ENCODE measurements around the gene WDR31.

WDR31 gene

DNA sequence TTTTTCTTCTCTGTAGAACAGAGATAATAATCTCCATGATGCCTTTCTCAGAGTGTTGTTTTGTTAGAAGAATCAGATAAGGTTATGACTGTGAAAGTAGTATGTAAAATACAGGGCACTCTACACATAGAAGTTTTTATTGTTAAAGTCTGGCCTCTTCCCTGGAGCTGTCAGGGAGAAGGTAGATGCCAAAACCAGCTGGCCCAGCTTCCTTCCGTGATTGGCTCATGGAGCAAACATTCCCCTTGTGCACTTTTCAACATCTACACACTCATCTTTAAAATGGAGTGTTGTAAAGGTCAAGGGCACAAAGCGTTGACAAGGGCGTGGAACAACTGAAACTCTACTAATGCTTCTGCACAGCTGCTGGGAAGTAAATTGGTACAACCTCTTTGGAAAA, 29.5 kb downstream of the WDR31 start:
- WGBS (ENCODE audit: insufficient coverage, insufficient read length) = no CpG with 5 or more reads among the region's 3 CpGs
- no peaks in the 10 kb centered on the region for H3K36me3 ChIP-seq (ENCODE audit: control insufficient read depth, insufficient read depth, low read length)
- H3K27me3 ChIP-seq (ENCODE audit: control insufficient read depth, insufficient read depth, low read length) = no peaks in the 10 kb centered on the region
- no peak overlapping the region for H3K4me3 ChIP-seq (ENCODE audit: low read length)
- no peaks in the 10 kb centered on the region for H3K4me1 ChIP-seq (ENCODE audit: control insufficient read depth, insufficient read depth, low read length)
- no peak for DNase-seq (ENCODE audit: low read depth, low spot score)
- no peaks in the 10 kb centered on the region for H3K9me3 ChIP-seq (ENCODE audit: control insufficient read depth, insufficient read depth, low read length)
- no peak overlapping the region for H3K27ac ChIP-seq (ENCODE audit: low read length)

DNA sequence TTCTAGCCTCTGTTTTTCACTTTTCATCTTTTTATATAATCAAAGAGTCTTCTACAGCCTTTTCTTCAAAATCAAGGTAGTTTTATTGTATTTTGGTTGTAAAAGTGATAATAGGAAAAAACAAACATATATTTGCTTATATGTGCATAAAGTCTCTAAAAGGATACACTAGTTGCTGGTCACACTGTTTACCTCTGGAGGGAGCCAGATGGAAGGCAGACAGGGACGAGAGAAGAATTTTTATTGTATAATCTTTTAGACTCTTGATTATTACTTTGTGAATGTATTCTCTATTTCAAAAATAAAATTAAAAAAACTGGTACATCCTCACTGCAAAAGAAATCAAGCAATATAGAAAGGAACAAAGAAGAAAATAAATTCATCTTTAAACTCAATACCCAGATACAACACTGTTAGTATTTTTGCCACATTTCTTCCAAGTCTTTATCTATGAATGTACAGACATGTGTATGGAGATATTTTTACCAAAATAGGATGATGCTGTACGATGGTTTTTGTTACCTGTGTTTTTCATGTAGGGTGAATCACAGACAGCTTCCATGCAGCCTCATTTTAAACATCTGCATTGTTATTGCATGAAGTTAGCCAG, 30.8 kb downstream of the WDR31 start:
- no CpG with 5 or more reads among the region's 2 CpGs for WGBS (ENCODE audit: insufficient coverage, insufficient read length)
- Histone ChIP-seq H3K27ac (ENCODE audit: low read length) (no peak overlapping the region), H3K36me3 (ENCODE audit: control insufficient read depth, insufficient read depth, low read length) (no peaks in the 10 kb centered on the region), H3K27me3 (ENCODE audit: control insufficient read depth, insufficient read depth, low read length) (no peaks in the 10 kb centered on the region), H3K4me1 (ENCODE audit: control insufficient read depth, insufficient read depth, low read length) (no peaks in the 10 kb centered on the region), H3K9me3 (ENCODE audit: control insufficient read depth, insufficient read depth, low read length) (no peaks in the 10 kb centered on the region), H3K4me3 (ENCODE audit: low read length) (no peak overlapping the region)
- no peak for DNase-seq (ENCODE audit: low read depth, low spot score)

DNA sequence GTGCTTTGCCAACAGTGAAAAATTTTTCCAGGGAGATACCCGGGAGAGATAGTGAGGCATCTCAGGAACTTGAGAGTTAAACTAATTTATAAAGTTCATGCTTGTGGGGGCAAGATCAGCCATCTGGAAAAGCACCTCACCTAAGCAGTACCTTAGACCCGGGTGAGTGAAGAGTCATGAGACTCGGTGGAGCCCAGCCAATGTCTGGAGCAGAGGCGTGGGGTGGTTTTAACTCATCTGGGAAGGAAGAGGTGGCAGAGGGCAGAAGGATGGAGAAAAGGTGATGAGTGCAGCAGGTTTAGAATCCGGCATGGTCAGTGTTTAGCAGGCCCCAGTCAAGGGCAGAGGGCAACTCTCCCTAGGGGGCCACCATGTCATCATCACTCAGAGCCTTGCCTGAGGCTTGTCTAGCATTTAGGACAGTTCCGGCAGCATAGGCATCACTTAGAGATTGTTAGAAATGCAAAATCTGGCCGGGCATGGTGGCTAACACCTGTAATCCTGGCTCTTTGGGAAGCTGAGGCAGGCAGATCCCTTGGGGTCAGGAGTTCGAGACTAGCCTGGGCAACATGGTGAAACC, 32.6 kb downstream of the WDR31 start:
- Histone ChIP-seq H3K27ac (ENCODE audit: low read length) (no peak overlapping the region), H3K36me3 (ENCODE audit: control insufficient read depth, insufficient read depth, low read length) (no peaks in the 10 kb centered on the region), H3K4me1 (ENCODE audit: control insufficient read depth, insufficient read depth, low read length) (no peaks in the 10 kb centered on the region), H3K4me3 (ENCODE audit: low read length) (no peak overlapping the region), H3K27me3 (ENCODE audit: control insufficient read depth, insufficient read depth, low read length) (no peaks in the 10 kb centered on the region), H3K9me3 (ENCODE audit: control insufficient read depth, insufficient read depth, low read length) (no peaks in the 10 kb centered on the region)
- WGBS (ENCODE audit: insufficient coverage, insufficient read length) = no CpG with 5 or more reads among the region's 8 CpGs
- no peak for DNase-seq (ENCODE audit: low read depth, low spot score)

DNA sequence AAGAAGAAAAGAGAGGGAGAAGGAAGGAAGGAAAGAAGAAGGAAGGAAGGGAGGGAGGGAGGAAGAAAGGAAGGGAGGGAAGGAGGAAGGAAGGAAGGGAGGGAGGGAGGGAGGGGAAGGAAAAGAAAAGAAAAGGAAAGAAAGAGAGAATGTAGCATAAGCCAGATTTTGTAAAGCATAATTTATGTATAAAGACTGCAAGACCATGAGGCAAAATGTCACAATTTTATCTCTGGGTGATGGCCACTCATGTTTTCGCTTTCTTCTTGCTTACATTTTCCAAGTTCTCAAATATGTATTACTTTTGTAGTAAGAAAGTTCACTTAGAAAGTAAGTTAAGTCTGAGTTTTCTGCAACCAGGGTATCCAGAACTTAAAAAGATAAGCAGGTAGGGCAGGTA, 33.5 kb downstream of the WDR31 start:
- no peak overlapping the region for H3K4me3 ChIP-seq (ENCODE audit: low read length)
- H3K9me3 ChIP-seq (ENCODE audit: control insufficient read depth, insufficient read depth, low read length) = no peaks in the 10 kb centered on the region
- no CpG with 5 or more reads among the region's 1 CpG for WGBS (ENCODE audit: insufficient coverage, insufficient read length)
- no peaks in the 10 kb centered on the region for H3K27me3 ChIP-seq (ENCODE audit: control insufficient read depth, insufficient read depth, low read length)
- H3K4me1 ChIP-seq (ENCODE audit: control insufficient read depth, insufficient read depth, low read length) = no peaks in the 10 kb centered on the region
- no peaks in the 10 kb centered on the region for H3K36me3 ChIP-seq (ENCODE audit: control insufficient read depth, insufficient read depth, low read length)
- H3K27ac ChIP-seq (ENCODE audit: low read length) = no peak overlapping the region
- no peak for DNase-seq (ENCODE audit: low read depth, low spot score)

DNA sequence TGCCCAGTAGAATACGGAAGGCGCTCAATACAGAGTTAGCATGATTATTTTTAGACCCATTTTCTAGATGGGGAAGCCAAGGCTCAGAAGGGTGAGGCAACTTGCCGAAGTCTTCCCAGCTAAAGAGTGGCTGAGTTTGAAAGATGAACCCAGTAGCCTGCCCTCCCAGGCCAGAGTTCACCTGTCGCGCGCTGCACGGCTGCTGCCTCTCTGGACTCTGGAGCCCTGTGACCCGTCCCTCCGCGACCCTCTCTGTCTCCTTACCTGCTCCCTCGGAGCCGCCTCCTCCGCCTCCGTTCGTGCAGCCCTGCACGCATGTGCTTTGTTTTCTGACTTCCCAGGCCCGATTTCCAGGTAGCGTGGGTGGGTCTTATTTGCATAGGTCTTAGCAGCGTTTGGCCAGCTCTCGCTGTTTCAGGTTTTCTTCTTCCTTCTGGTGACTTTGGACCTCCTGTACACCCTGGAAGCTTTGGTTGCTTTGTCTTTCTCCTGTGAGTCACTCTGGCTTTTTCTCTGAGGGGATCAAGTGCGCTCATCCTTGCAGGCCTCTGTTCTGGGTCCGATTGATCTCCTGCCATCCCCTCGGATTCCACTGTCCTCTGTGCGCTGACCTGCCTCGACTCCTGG, 37.2 kb downstream of the WDR31 start, which contains the start of gene RNF183:
Gene RNF183 (minus strand): TSS at position 585 of the 627 bp plus-strand sequence. CDS start 5,192 bp downstream, outside the sequence.
- no peak within 1 kb of the TSS for H3K27ac ChIP-seq (ENCODE audit: low read length)
- no peak within 1 kb of the TSS for H3K4me3 ChIP-seq (ENCODE audit: low read length)
- H3K4me1 ChIP-seq (ENCODE audit: control insufficient read depth, insufficient read depth, low read length) = 0 out of 2 replicates have a peak, but pooled peaks cover 1% of the 10 kb centered on the region
- no peaks in the 10 kb centered on the region for H3K9me3 ChIP-seq (ENCODE audit: control insufficient read depth, insufficient read depth, low read length)
- DNase-seq (ENCODE audit: low read depth, low spot score) = no peak
- no CpG with 5 or more reads among the region's 25 CpGs for WGBS (ENCODE audit: insufficient coverage, insufficient read length)
- H3K27me3 ChIP-seq (ENCODE audit: control insufficient read depth, insufficient read depth, low read length) = no peaks in the 10 kb centered on the region
- H3K36me3 ChIP-seq (ENCODE audit: control insufficient read depth, insufficient read depth, low read length) = no peaks in the 10 kb centered on the region

DNA sequence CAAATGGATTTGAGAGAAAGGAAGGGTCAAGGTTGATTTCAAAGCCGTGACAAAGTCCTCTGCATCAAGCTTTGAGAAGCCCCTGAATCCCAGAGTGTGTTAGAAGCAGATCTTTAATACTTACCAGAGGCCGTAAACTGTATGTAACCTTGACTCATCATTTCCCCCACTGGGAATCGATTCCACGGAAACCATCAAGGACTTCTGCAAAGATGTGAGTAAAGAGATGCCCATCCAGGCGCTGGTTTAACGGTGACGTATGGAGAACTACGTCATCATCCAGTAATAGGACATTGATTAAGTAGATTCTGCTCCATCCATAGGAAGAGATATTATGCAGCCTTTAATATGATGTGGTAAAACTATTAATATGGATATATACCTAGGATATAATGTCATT, 38.5 kb downstream of the WDR31 start:
- Histone ChIP-seq H3K27me3 (ENCODE audit: control insufficient read depth, insufficient read depth, low read length) (no peaks in the 10 kb centered on the region), H3K36me3 (ENCODE audit: control insufficient read depth, insufficient read depth, low read length) (no peaks in the 10 kb centered on the region), H3K4me1 (ENCODE audit: control insufficient read depth, insufficient read depth, low read length) (0 out of 2 replicates have a peak, but pooled peaks cover 1% of the 10 kb centered on the region), H3K27ac (ENCODE audit: low read length) (no peak overlapping the region), H3K9me3 (ENCODE audit: control insufficient read depth, insufficient read depth, low read length) (no peaks in the 10 kb centered on the region), H3K4me3 (ENCODE audit: low read length) (no peak overlapping the region)
- DNase-seq (ENCODE audit: low read depth, low spot score) = no peak
- no CpG with 5 or more reads among the region's 8 CpGs for WGBS (ENCODE audit: insufficient coverage, insufficient read length)

DNA sequence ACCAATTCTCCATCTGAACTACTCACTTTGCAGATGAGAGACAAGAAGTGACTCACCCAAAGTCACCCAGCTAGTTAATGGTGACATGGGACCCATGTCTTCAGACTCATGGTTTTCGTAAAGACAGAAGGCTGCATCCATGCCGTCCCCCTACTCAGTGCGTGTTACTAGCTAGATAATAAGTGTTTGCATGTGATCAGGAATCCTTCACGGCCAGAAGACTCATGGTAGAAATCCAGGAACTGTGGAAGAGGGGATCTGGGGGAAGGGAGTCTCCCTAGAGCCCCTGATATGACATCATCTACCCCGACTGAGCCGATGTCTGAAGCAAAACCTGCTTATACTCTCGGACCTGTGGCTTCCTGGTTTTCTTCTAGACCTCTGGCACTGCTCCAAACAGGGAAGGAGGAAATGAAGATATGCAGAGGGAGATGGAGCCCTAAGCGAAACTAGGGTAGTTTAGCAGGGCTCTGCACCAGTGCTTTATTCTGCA, 40.2 kb downstream of the WDR31 start:
- Histone ChIP-seq H3K36me3 (ENCODE audit: control insufficient read depth, insufficient read depth, low read length) (no peaks in the 10 kb centered on the region), H3K27me3 (ENCODE audit: control insufficient read depth, insufficient read depth, low read length) (no peaks in the 10 kb centered on the region), H3K4me3 (ENCODE audit: low read length) (no peak overlapping the region), H3K9me3 (ENCODE audit: control insufficient read depth, insufficient read depth, low read length) (no peaks in the 10 kb centered on the region), H3K4me1 (ENCODE audit: control insufficient read depth, insufficient read depth, low read length) (0 out of 2 replicates have a peak, but pooled peaks cover 1% of the 10 kb centered on the region), H3K27ac (ENCODE audit: low read length) (no peak overlapping the region)
- DNase-seq (ENCODE audit: low read depth, low spot score) = no peak
- WGBS (ENCODE audit: insufficient coverage, insufficient read length) = no CpG with 5 or more reads among the region's 8 CpGs

DNA sequence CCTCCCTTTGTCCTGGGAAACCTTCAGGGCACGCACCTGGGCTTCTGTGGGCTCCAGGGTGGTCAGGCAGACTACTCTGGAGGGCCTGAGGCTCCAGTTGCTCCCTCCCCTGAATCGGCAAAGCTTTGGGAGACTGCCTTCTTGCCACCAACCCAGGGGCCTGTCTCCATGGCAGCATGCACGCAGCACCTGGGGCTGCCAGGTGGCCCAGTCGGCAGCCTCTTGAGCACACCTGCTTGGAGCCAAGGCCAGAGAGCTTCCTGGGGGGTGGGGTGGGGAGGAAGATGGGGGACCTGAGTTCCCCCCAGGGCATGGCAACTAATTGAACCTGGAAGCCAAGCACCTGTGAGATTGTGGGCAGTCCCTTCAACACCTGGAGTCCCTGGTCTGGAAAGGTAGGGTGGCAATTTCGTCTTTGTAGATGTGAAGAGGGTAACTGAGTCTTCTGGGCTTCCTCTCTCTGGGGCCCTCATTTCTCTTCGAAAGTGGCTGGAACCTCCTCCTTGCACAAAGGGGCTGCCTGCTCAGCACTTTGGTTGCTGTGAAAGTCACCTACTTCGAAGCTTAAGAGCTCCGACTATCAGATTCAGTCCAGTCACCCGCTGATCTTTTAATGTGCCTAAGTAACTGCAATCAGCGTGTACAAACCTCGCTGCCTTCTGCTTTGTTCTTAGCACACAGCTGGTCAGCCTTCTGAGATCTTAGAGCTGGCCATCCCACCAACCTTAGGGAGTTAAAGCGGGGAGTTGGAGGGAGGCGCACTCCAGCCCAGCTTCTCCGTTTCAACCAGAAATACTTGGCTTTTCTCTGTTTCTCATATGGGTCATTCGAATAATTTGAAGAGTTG, 40.9 kb downstream of the WDR31 start:
- no peaks in the 10 kb centered on the region for H3K27me3 ChIP-seq (ENCODE audit: control insufficient read depth, insufficient read depth, low read length)
- H3K4me1 ChIP-seq (ENCODE audit: control insufficient read depth, insufficient read depth, low read length) = 0 out of 2 replicates have a peak, but pooled peaks cover 1% of the 10 kb centered on the region
- no peak overlapping the region for H3K4me3 ChIP-seq (ENCODE audit: low read length)
- no CpG with 5 or more reads among the region's 15 CpGs for WGBS (ENCODE audit: insufficient coverage, insufficient read length)
- no peaks in the 10 kb centered on the region for H3K9me3 ChIP-seq (ENCODE audit: control insufficient read depth, insufficient read depth, low read length)
- DNase-seq (ENCODE audit: low read depth, low spot score) = no peak
- H3K36me3 ChIP-seq (ENCODE audit: control insufficient read depth, insufficient read depth, low read length) = no peaks in the 10 kb centered on the region
- no peak overlapping the region for H3K27ac ChIP-seq (ENCODE audit: low read length)

DNA sequence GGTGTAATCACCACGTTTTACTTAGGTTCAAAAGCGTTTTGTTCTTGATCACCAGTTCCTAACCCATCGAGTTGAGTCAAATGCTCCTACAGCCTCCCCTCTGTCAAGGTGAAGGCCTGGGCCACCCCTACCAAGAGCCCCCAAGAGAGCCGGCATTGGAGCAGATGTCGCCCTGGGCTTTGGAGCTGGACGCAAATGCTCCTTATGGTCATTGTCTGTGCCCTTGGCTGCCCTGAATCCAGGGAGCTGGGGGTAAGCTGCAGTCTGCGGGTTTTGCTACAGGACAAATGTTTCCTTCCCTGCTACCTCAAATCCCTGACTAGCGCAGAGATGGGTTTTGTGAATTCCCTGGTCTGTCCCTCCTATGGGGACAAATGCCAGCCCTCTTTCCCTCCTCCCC, 41.8 kb downstream of the WDR31 start:
- DNase-seq (ENCODE audit: low read depth, low spot score) = no peak
- Histone ChIP-seq H3K36me3 (ENCODE audit: control insufficient read depth, insufficient read depth, low read length) (no peaks in the 10 kb centered on the region; the same call in 1 of the 2 replicates), H3K9me3 (ENCODE audit: control insufficient read depth, insufficient read depth, low read length) (no peaks in the 10 kb centered on the region), H3K4me3 (ENCODE audit: low read length) (no peak overlapping the region), H3K27me3 (ENCODE audit: control insufficient read depth, insufficient read depth, low read length) (no peaks in the 10 kb centered on the region), H3K4me1 (ENCODE audit: control insufficient read depth, insufficient read depth, low read length) (0 out of 2 replicates have a peak, but pooled peaks cover 1% of the 10 kb centered on the region), H3K27ac (ENCODE audit: low read length) (no peak overlapping the region)
- WGBS (ENCODE audit: insufficient coverage, insufficient read length) = no CpG with 5 or more reads among the region's 8 CpGs

Measured in iPS DF 6.9 (cell line).